Measurements from ENCODE around the gene CTDSPL2. TPM values are rescaled to one million over a fixed set of nuclear protein-coding genes. Genes with fewer than 3 reads are reported as not detected.

Gene CTDSPL2
- total RNA-seq, 1 donor from 2014 or later = 2.6 TPM

DNA sequence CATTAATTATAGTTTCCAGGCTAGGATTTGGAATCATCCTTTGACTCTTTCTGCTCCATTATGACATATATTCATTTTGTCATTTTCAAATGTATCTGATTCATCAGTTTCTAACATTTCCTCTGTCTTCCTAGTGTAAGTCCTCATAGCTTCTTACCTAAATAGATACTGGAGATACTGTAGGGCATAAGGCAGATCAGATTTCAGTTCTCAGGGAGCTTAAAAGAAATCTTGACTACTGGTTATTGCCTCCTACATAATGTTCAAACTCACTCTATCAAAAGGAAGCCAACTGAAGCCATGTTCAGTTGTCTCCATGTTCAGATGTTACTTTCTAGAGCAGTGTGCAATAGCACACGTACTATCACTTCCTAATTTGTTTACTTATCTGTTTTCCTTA lies 29.6 kb upstream of the CTDSPL2 start:
- Histone ChIP-seq H3K4me3 (no peak overlapping the region), H3K27ac (no peak overlapping the region), H3K27me3 (no peaks in the 10 kb centered on the region), H3K36me3 (peaks cover 0 to 14% of the 10 kb centered on the region in 2 donors), H3K4me1 (no peaks in the 10 kb centered on the region), H3K9me3 (no peaks in the 10 kb centered on the region)
- no peak for DNase-seq (ENCODE audit: low spot score in 2 of 2)
- intact Hi-C loops (cut with DNase I) = no loop called here
- TF ChIP-seq, protein P1, sequence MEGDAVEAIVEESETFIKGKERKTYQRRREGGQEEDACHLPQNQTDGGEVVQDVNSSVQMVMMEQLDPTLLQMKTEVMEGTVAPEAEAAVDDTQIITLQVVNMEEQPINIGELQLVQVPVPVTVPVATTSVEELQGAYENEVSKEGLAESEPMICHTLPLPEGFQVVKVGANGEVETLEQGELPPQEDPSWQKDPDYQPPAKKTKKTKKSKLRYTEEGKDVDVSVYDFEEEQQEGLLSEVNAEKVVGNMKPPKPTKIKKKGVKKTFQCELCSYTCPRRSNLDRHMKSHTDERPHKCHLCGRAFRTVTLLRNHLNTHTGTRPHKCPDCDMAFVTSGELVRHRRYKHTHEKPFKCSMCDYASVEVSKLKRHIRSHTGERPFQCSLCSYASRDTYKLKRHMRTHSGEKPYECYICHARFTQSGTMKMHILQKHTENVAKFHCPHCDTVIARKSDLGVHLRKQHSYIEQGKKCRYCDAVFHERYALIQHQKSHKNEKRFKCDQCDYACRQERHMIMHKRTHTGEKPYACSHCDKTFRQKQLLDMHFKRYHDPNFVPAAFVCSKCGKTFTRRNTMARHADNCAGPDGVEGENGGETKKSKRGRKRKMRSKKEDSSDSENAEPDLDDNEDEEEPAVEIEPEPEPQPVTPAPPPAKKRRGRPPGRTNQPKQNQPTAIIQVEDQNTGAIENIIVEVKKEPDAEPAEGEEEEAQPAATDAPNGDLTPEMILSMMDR (IDR thresholded peaks at IDR 0.05) = no peak

DNA sequence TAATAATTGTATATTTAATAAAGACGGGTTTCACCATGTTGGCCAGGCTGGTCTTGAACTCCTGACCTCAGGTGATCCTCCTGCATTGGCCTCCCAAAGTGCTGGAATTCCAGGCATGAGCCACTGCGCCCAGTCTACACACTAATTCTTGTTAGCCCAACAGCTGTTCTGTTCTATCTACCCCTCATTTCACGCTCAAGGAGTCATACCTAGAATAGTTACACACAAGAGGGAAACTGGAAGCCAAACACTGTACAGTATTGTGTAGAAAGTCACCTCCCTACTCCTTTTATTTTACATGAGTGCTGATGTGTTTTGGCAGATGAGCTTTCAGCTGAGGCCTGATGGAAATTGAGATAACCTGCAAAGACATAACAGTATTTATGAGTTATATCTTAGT lies 13.4 kb upstream of the CTDSPL2 start:
- no peak overlapping the region for H3K27ac ChIP-seq
- H3K36me3 ChIP-seq = peaks cover 0 to 4% of the 10 kb centered on the region in 2 donors
- H3K9me3 ChIP-seq = no peaks in the 10 kb centered on the region
- DNase-seq (ENCODE audit: low spot score in 2 of 2) = no peak
- intact Hi-C loops (cut with DNase I) = no loop called here
- H3K27me3 ChIP-seq = no peaks in the 10 kb centered on the region
- TF ChIP-seq, protein P1 (IDR thresholded peaks at IDR 0.05) = no peak
- H3K4me3 ChIP-seq = no peak overlapping the region
- no peaks in the 10 kb centered on the region for H3K4me1 ChIP-seq

DNA sequence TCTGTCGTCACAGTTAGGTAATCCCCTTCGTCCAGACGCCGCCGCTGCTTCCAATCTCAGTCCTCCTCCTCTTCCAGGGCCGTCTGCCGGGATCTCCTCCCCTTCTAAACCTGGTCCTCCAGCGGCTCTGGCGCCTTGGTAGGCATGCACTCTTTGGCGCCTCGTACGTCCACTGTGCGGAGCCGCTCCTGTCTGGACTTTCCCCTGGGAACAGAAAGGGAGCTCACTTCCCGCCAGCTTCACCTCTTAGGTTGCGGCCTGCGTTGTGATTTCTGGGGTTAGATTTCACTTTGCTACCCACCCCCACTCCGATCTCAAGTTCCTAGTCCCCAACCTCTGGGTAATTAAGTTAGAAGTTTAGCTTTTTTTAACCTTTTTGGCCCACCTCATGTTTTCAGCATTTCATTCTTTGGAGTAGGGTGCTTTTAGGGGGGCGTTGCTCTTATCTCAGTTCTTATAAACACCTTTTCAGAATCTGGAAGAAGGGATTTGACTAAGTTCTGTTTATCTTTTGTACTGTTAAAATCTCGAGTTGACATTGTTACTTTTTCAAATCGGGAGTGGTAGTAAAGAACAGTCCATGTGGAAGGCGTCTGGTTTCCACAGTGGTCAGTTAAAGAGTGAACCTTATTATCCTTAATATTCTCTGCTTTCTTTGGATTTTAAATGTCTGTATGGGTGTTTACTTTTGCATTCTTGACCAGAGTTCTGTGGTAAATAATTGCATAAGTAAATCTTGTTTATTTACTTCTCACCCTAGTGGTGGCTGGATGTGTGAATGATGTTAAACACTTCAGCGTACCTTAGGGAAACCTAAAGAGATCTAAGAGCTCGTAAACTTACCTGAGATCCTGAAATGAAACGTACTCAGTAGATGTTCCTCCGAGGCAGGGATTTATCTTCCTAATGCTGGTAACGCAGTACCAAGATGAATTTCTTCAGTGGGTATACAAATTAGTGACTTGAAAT lies 611 bp downstream of the CTDSPL2 start:
- H3K9me3 ChIP-seq = no peaks in the 10 kb centered on the region
- intact Hi-C loops (cut with DNase I) = loop anchor here (1.0 to 5.0 kb wide), 5 partner anchors 108 to 299 kb away; partner anchors contain the start of genes B2M, FRMD5, GOLM2 and PATL2
- TF ChIP-seq, protein P1 (IDR thresholded peaks at IDR 0.05) = no peak
- peak overlapping the region; percentile 97 for H3K27ac ChIP-seq
- H3K36me3 ChIP-seq = no peaks in the 10 kb centered on the region
- H3K4me1 ChIP-seq = peaks cover 0 to 11% of the 10 kb centered on the region in 2 donors
- no peaks in the 10 kb centered on the region for H3K27me3 ChIP-seq
- DNase-seq (ENCODE audit: low spot score in 2 of 2) = no peak
- H3K4me3 ChIP-seq = peak overlapping the region; percentile 81 to 84

DNA sequence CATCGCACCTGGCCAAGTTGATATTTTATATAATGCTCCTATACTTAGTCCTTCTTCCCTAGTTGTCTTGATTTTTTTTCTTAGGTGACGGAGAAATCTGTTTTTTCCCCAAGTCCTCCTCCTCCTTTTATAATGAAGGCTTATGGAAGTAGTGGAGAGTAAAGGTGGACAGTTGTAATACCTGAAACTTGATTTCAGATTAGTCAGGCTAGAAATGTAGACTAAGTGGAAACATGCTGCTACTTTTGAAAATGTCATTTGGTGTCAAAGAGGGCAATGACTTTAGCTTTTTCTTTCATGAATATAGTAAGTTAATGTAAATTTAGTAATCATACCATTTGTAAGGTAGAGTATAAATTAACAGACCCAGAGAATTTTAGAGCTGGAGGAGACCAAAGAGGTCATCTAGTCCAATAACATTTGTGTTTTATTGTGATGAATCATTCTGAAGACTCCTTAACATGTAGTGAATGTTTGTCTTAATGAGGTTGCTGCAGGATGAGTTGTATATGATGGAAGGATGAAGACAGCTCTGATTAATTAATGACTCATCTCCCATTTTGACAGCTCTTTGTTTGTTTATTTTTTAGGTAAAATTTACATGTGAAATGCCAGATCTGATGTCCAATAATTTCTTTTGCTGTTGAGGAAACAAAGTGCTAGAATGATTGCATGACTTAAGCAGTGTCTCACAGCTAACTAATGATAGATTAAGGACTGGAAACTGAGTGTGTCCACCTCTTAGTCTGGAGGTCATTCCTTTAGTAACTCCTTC lies 8.7 kb downstream of the CTDSPL2 start:
- Histone ChIP-seq H3K4me1 (peaks cover 0 to 2% of the 10 kb centered on the region in 2 donors), H3K4me3 (no peak overlapping the region), H3K36me3 (no peaks in the 10 kb centered on the region), H3K9me3 (no peaks in the 10 kb centered on the region), H3K27ac (no peak overlapping the region), H3K27me3 (no peaks in the 10 kb centered on the region)
- intact Hi-C loops (cut with DNase I) = no loop called here
- TF ChIP-seq, protein P1 (IDR thresholded peaks at IDR 0.05) = no peak
- DNase-seq (ENCODE audit: low spot score in 2 of 2) = no peak

DNA sequence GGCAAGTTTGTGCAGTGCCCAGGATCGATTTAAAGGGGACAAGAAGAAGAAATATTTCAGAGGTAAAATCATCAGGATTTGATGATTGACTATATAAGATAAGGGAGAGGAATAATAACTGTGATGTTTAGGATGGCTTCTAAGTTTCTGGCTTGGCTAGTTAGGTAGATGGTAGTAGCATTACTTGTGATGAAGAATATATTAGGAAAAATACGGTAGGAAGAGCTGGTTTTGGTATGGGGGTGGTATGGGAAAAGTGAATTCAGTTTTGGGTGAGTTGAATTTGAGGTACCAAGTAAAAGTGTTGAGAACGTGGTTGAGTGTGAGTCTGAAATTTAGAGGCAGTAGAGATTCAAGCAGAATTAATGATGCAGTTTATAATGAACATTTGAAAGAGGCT lies 11.0 kb downstream of the CTDSPL2 start:
- Histone ChIP-seq H3K27me3 (no peaks in the 10 kb centered on the region), H3K9me3 (no peaks in the 10 kb centered on the region), H3K4me3 (no peak overlapping the region), H3K27ac (no peak overlapping the region), H3K36me3 (no peaks in the 10 kb centered on the region), H3K4me1 (peaks cover 0 to 2% of the 10 kb centered on the region in 2 donors)
- intact Hi-C loops (cut with DNase I) = no loop called here
- TF ChIP-seq, protein P1 (IDR thresholded peaks at IDR 0.05) = no peak
- DNase-seq (ENCODE audit: low spot score in 2 of 2) = no peak

Data from ascending aorta (tissue), 2 donors.